Neural cell (in vitro differentiated cells): ENCODE data around the gene NXF1. TPM values are rescaled to one million over a fixed set of nuclear protein-coding genes. Genes with fewer than 3 reads are reported as not detected.

ENCODE experiments used
- H2AFZ ChIP-seq: fragments of 200-600, 300-800 bp; sonication (generic), shearing (Covaris generic); 2 replicates; pipeline ENCODE4 v1.6.0; 2014; ENCODE audit warnings: low read depth, mild to moderate bottlenecking, antibody characterized with exemption, low read length, moderate library complexity
- H3F3A ChIP-seq: fragments of 200-600 bp; shearing (Covaris generic); 2 replicates; pipeline ENCODE4 v1.6.1; 2016; ENCODE audit warnings: mild to moderate bottlenecking, moderate library complexity, mixed read lengths, antibody characterized with exemption, low read length; ENCODE audit not compliant: insufficient read depth, poor library complexity, severe bottlenecking
- H3K27ac ChIP-seq: fragments of 200-600, 300-800 bp; sonication (generic), shearing (Covaris generic); 2 replicates; pipeline ENCODE4 v1.5.1; 2014; ENCODE audit warnings: mild to moderate bottlenecking, low read length, moderate library complexity
- H3K27me3 ChIP-seq: fragments of 300-800, 200-600 bp; sonication (generic), shearing (Covaris generic); 2 replicates; pipeline ENCODE4 v1.6.0; 2014; ENCODE audit warnings: mild to moderate bottlenecking, low read depth, low read length, moderate library complexity; ENCODE audit not compliant: insufficient read depth
- H3K36me3 ChIP-seq: fragments of 300-800, 200-600 bp; sonication (generic), shearing (Covaris generic); 2 replicates; pipeline ENCODE4 v1.5.1; 2014; ENCODE audit warnings: mild to moderate bottlenecking, antibody characterized with exemption, low read length, moderate library complexity; ENCODE audit not compliant: insufficient read depth
- H3K4me2 ChIP-seq: fragments of 300-800, 200-600 bp; sonication (generic), shearing (Covaris generic); 2 replicates; pipeline ENCODE4 v1.6.0; 2014; ENCODE audit warnings: mild to moderate bottlenecking, low read length
- H3K4me3 ChIP-seq: fragments of 300-800, 200-600 bp; sonication (generic), shearing (Covaris generic); 2 replicates; pipeline ENCODE4 v1.5.1; 2014; ENCODE audit warnings: mild to moderate bottlenecking, low read length, moderate library complexity
- H3K79me2 ChIP-seq: fragments of 200-600 bp; shearing (Covaris generic); replicated peaks from 2 replicates; pipeline ENCODE4 v1.6.0; 2014; ENCODE audit warnings: mild to moderate bottlenecking, low read length, moderate library complexity; ENCODE audit not compliant: insufficient read depth
- H3K9ac ChIP-seq: fragments of 300-800, 200-600 bp; sonication (generic), shearing (Covaris generic); 2 replicates; pipeline ENCODE4 v1.6.1; 2016; ENCODE audit warnings: mild to moderate bottlenecking, low read length, mixed read lengths
- H3K9me2 ChIP-seq: fragments of 200-600 bp; shearing (Covaris generic); 2 replicates; pipeline ENCODE4 v1.6.1; 2016; ENCODE audit warnings: mild to moderate bottlenecking, low read length, mixed read lengths; ENCODE audit not compliant: insufficient read depth
- H3K9me3 ChIP-seq: fragments of 200-600, 300-800 bp; sonication (generic), shearing (Covaris generic); 2 replicates; pipeline ENCODE4 v1.6.1; 2016; ENCODE audit warnings: mild to moderate bottlenecking, mixed run types, low read length, moderate library complexity, mixed read lengths
- H4K20me1 ChIP-seq: fragments of 200-600 bp; shearing (Covaris generic); 2 replicates; pipeline ENCODE4 v1.6.1; 2016; ENCODE audit warnings: mild to moderate bottlenecking, mixed run types; ENCODE audit not compliant: insufficient read depth
- CTCF ChIP-seq: fragments of 450-650 bp; IDR thresholded peaks from 2 replicates; pipeline ENCODE4 v1.5.1; 2014; ENCODE audit warnings: antibody characterized with exemption, mild to moderate bottlenecking, moderate library complexity; ENCODE audit not compliant: poor library complexity, severe bottlenecking
- EP300 ChIP-seq: fragments of 450-650 bp; conservative IDR thresholded peaks from 2 replicates; pipeline ENCODE4 v1.6.1; 2014; ENCODE audit warnings: antibody characterized with exemption, mild to moderate bottlenecking, moderate library complexity; ENCODE audit not compliant: poor library complexity, severe bottlenecking
- EZH2 ChIP-seq: fragments of 200-600, 300-800 bp; shearing (Covaris generic), sonication (generic); IDR thresholded peaks from 2 replicates; pipeline ENCODE4 v1.6.1; 2014; ENCODE audit warnings: antibody characterized with exemption, low read length, borderline replicate concordance, mild to moderate bottlenecking; ENCODE audit not compliant: insufficient read depth, poor library complexity, severe bottlenecking
- MXI1 ChIP-seq: fragments of 450-650 bp; conservative IDR thresholded peaks from 2 replicates; pipeline ENCODE4 v1.6.1; 2014; ENCODE audit warnings: antibody characterized with exemption, mild to moderate bottlenecking; ENCODE audit not compliant: poor library complexity, severe bottlenecking
- POLR2AphosphoS5 ChIP-seq: IDR thresholded peaks from 2 replicates; pipeline ENCODE4 v1.6.1; 2012
- RAD21 ChIP-seq: fragments of 450-650 bp; conservative IDR thresholded peaks from 2 replicates; pipeline ENCODE4 v1.6.1; 2014; ENCODE audit warnings: antibody characterized with exemption, mild to moderate bottlenecking, moderate library complexity
- SMC3 ChIP-seq: fragments of 450-650 bp; conservative IDR thresholded peaks from 2 replicates; pipeline ENCODE4 v1.6.1; 2014; ENCODE audit warnings: antibody characterized with exemption, mild to moderate bottlenecking, moderate library complexity; ENCODE audit not compliant: poor library complexity
- TAF1 ChIP-seq: IDR thresholded peaks from 2 replicates; pipeline ENCODE4 v1.6.1; 2012; ENCODE audit warnings: low read depth
- polyA plus RNA-seq: library from polyadenylated mRNA; depleted of rRNA; stranded (reverse); fragments of >200 nt; gene quantifications from 2 replicates; pipeline ENCODE4 v1.2.3, GENCODE V29; 2014
- TF ChIP-seq, protein P1 (sequence below): IDR thresholded peaks from 2 replicates; pipeline ENCODE4 v1.6.1; 2012; ENCODE audit warnings: borderline replicate concordance

The NXF1 gene
- polyA plus RNA-seq, 1 donor from 2014 or later: 26.0 TPM

- Histone ChIP-seq H3K9ac (no peak overlapping the region), H3K36me3 (no peaks in the 10 kb centered on the region), H3K79me2 (peaks cover 10% of the 10 kb centered on the region)
Observed at GRCh38 chr11:62775646-62776045, 29.6 kb downstream of the NXF1 start.

GRCh38 chr11:62774407-62774806 is 30.8 kb downstream of the NXF1 start:
- Histone ChIP-seq H4K20me1 (no peaks in the 10 kb centered on the region), H3K27ac (no peak overlapping the region), H3K27me3 (no peaks in the 10 kb centered on the region), H3K36me3 (no peaks in the 10 kb centered on the region), H3K9me2 (no peaks in the 10 kb centered on the region), H2AFZ (no peak overlapping the region), H3K9me3 (no peaks in the 10 kb centered on the region), H3K79me2 (peaks cover 10% of the 10 kb centered on the region), H3K4me2 (no peak overlapping the region), H3K4me3 (no peak overlapping the region), H3F3A (peaks cover 5% of the 10 kb centered on the region), H3K9ac (no peak overlapping the region)
- TF ChIP-seq MXI1: no peak
- TF ChIP-seq POLR2AphosphoS5: no peak
- no peak for TF ChIP-seq TAF1
- no peak for TF ChIP-seq EP300
- TF ChIP-seq RAD21: no peak
- no peak for TF ChIP-seq EZH2
- TF ChIP-seq, protein P1, sequence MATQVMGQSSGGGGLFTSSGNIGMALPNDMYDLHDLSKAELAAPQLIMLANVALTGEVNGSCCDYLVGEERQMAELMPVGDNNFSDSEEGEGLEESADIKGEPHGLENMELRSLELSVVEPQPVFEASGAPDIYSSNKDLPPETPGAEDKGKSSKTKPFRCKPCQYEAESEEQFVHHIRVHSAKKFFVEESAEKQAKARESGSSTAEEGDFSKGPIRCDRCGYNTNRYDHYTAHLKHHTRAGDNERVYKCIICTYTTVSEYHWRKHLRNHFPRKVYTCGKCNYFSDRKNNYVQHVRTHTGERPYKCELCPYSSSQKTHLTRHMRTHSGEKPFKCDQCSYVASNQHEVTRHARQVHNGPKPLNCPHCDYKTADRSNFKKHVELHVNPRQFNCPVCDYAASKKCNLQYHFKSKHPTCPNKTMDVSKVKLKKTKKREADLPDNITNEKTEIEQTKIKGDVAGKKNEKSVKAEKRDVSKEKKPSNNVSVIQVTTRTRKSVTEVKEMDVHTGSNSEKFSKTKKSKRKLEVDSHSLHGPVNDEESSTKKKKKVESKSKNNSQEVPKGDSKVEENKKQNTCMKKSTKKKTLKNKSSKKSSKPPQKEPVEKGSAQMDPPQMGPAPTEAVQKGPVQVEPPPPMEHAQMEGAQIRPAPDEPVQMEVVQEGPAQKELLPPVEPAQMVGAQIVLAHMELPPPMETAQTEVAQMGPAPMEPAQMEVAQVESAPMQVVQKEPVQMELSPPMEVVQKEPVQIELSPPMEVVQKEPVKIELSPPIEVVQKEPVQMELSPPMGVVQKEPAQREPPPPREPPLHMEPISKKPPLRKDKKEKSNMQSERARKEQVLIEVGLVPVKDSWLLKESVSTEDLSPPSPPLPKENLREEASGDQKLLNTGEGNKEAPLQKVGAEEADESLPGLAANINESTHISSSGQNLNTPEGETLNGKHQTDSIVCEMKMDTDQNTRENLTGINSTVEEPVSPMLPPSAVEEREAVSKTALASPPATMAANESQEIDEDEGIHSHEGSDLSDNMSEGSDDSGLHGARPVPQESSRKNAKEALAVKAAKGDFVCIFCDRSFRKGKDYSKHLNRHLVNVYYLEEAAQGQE: no peak

More at GRCh38 chr11:62775646-62776045, 29.6 kb downstream of the NXF1 start:
- no peak overlapping the region for H2AFZ ChIP-seq
- no peaks in the 10 kb centered on the region for H3K9me3 ChIP-seq
- TF ChIP-seq MXI1 (no peak), EZH2 (no peak), SMC3 (no peak), POLR2AphosphoS5 (no peak), TAF1 (no peak), EP300 (no peak), RAD21 (no peak), CTCF (no peak)
- TF ChIP-seq, protein P1: no peak
- no peak overlapping the region for H3K4me2 ChIP-seq
- H3K9me2 ChIP-seq: no peaks in the 10 kb centered on the region
- H3F3A ChIP-seq: peaks cover 3% of the 10 kb centered on the region
- no peak overlapping the region for H3K4me3 ChIP-seq
- no peak overlapping the region for H3K27ac ChIP-seq
- H3K27me3 ChIP-seq: no peaks in the 10 kb centered on the region
- no peaks in the 10 kb centered on the region for H4K20me1 ChIP-seq
